ENCODE measurements around the gene C1QB. TPM values are rescaled to one million over a fixed set of nuclear protein-coding genes. Genes with fewer than 3 reads are reported as not detected.

The C1QB gene
- not detected for total RNA-seq
- polyA plus RNA-seq, result not detected

- H3K36me3 ChIP-seq (ENCODE audit: control insufficient read depth, insufficient read depth, low read length), result no peaks in the 10 kb centered on the region
- Mint-ChIP-seq H3K36me3 (no peaks in the 10 kb centered on the region), H3K27ac (no peak within 1 kb of the TSS), H3K27me3 (peaks cover 10% of the 10 kb centered on the region), H3K4me1 (no peaks in the 10 kb centered on the region), H3K4me3 (no peak within 1 kb of the TSS), H3K9me3 (peaks cover 0 to 1% (median 0%) of the 10 kb centered on the region in 7 donors)
- H3K27ac ChIP-seq (ENCODE audit: insufficient read depth, low read length, poor library complexity, severe bottlenecking), result no peak within 1 kb of the TSS
- ATAC-seq (ENCODE audit: low read depth in 2 of 2) (no peak), DNase-seq (no peak)
- no peaks in the 10 kb centered on the region for H3K27me3 ChIP-seq (ENCODE audit: control insufficient read depth, insufficient read depth, low read length)
- H3K4me3 ChIP-seq (ENCODE audit: low read depth, low read length), result no peak within 1 kb of the TSS
- H3K4me1 ChIP-seq (ENCODE audit: control insufficient read depth, insufficient read depth, low read length, poor library complexity, severe bottlenecking), result no peaks in the 10 kb centered on the region
- no peaks in the 10 kb centered on the region for H3K9me3 ChIP-seq (ENCODE audit: control insufficient read depth in 2 of 2, low read length in 2 of 2)
Measured at GRCh38 chr1:22652881-22653316, at the start of gene C1QB. TSS of gene C1QB (plus strand) at chr1:22653236. CDS start at chr1:22659463, 6,227 bp downstream.

- Histone ChIP-seq H3K4me3 (ENCODE audit: low read depth, low read length) (no peak overlapping the region), H3K27ac (ENCODE audit: insufficient read depth, low read length, poor library complexity, severe bottlenecking) (no peak overlapping the region), H3K36me3 (ENCODE audit: control insufficient read depth, insufficient read depth, low read length) (no peaks in the 10 kb centered on the region), H3K9me3 (ENCODE audit: control insufficient read depth in 2 of 2, low read length in 2 of 2) (no peaks in the 10 kb centered on the region), H3K27me3 (ENCODE audit: control insufficient read depth, insufficient read depth, low read length) (no peaks in the 10 kb centered on the region), H3K4me1 (ENCODE audit: control insufficient read depth, insufficient read depth, low read length, poor library complexity, severe bottlenecking) (no peaks in the 10 kb centered on the region)
- DNase-seq (no peak), ATAC-seq (ENCODE audit: low read depth in 2 of 2) (no peak)
- Mint-ChIP-seq H3K27me3 (peaks cover 25% of the 10 kb centered on the region), H3K36me3 (no peaks in the 10 kb centered on the region), H3K27ac (no peak overlapping the region), H3K4me3 (no peak overlapping the region), H3K4me1 (no peaks in the 10 kb centered on the region), H3K9me3 (no peaks in the 10 kb centered on the region)
Measured at GRCh38 chr1:22606161-22606560, 46.9 kb upstream of the C1QB start.

- no peak overlapping the region for H3K4me3 ChIP-seq (ENCODE audit: low read depth, low read length)
- H3K4me1 ChIP-seq (ENCODE audit: control insufficient read depth, insufficient read depth, low read length, poor library complexity, severe bottlenecking), result no peaks in the 10 kb centered on the region
- ATAC-seq (ENCODE audit: low read depth in 2 of 2), result no peak
- H3K27ac Mint-ChIP-seq, result no peak overlapping the region
- H3K9me3 Mint-ChIP-seq, result no peaks in the 10 kb centered on the region
- no peak overlapping the region for H3K27ac ChIP-seq (ENCODE audit: insufficient read depth, low read length, poor library complexity, severe bottlenecking)
- no peaks in the 10 kb centered on the region for H3K36me3 Mint-ChIP-seq
- H3K9me3 ChIP-seq (ENCODE audit: control insufficient read depth in 2 of 2, low read length in 2 of 2), result no peaks in the 10 kb centered on the region
- H3K27me3 ChIP-seq (ENCODE audit: control insufficient read depth, insufficient read depth, low read length), result no peaks in the 10 kb centered on the region
- no peaks in the 10 kb centered on the region for H3K4me1 Mint-ChIP-seq
- H3K4me3 Mint-ChIP-seq, result no peak overlapping the region
- H3K36me3 ChIP-seq (ENCODE audit: control insufficient read depth, insufficient read depth, low read length), result no peaks in the 10 kb centered on the region
- DNase-seq, result no peak
- peaks cover 25% of the 10 kb centered on the region for H3K27me3 Mint-ChIP-seq
Measured at GRCh38 chr1:22607154-22607553, 45.9 kb upstream of the C1QB start.

GRCh38 chr1:22608361-22608760 is 44.7 kb upstream of the C1QB start:
- Histone ChIP-seq H3K4me1 (ENCODE audit: control insufficient read depth, insufficient read depth, low read length, poor library complexity, severe bottlenecking) (no peaks in the 10 kb centered on the region), H3K9me3 (ENCODE audit: control insufficient read depth in 2 of 2, low read length in 2 of 2) (no peaks in the 10 kb centered on the region), H3K27ac (ENCODE audit: insufficient read depth, low read length, poor library complexity, severe bottlenecking) (no peak overlapping the region), H3K4me3 (ENCODE audit: low read depth, low read length) (no peak overlapping the region), H3K36me3 (ENCODE audit: control insufficient read depth, insufficient read depth, low read length) (no peaks in the 10 kb centered on the region), H3K27me3 (ENCODE audit: control insufficient read depth, insufficient read depth, low read length) (no peaks in the 10 kb centered on the region)
- Mint-ChIP-seq H3K4me1 (no peaks in the 10 kb centered on the region), H3K36me3 (no peaks in the 10 kb centered on the region), H3K9me3 (no peaks in the 10 kb centered on the region), H3K27me3 (peaks cover 25% of the 10 kb centered on the region), H3K4me3 (no peak overlapping the region), H3K27ac (no peak overlapping the region)
- ATAC-seq (ENCODE audit: low read depth in 2 of 2), result no peak
- DNase-seq, result no peak

GRCh38 chr1:22609291-22609690 is 43.7 kb upstream of the C1QB start:
- H3K9me3 ChIP-seq (ENCODE audit: control insufficient read depth in 2 of 2, low read length in 2 of 2), result no peaks in the 10 kb centered on the region
- Mint-ChIP-seq H3K4me3 (no peak overlapping the region), H3K27ac (no peak overlapping the region), H3K36me3 (no peaks in the 10 kb centered on the region), H3K27me3 (peaks cover 18% of the 10 kb centered on the region), H3K9me3 (no peaks in the 10 kb centered on the region), H3K4me1 (no peaks in the 10 kb centered on the region)
- no peaks in the 10 kb centered on the region for H3K36me3 ChIP-seq (ENCODE audit: control insufficient read depth, insufficient read depth, low read length)
- ATAC-seq (ENCODE audit: low read depth in 2 of 2), result no peak
- no peaks in the 10 kb centered on the region for H3K4me1 ChIP-seq (ENCODE audit: control insufficient read depth, insufficient read depth, low read length, poor library complexity, severe bottlenecking)
- no peak overlapping the region for H3K27ac ChIP-seq (ENCODE audit: insufficient read depth, low read length, poor library complexity, severe bottlenecking)
- no peak for DNase-seq
- no peaks in the 10 kb centered on the region for H3K27me3 ChIP-seq (ENCODE audit: control insufficient read depth, insufficient read depth, low read length)
- no peak overlapping the region for H3K4me3 ChIP-seq (ENCODE audit: low read depth, low read length)

- H3K36me3 Mint-ChIP-seq, result no peaks in the 10 kb centered on the region
Measured at GRCh38 chr1:22611530-22611947, 41.5 kb upstream of the C1QB start.

GRCh38 chr1:22612671-22613571 is 40.1 kb upstream of the C1QB start:
- no peaks in the 10 kb centered on the region for H3K9me3 Mint-ChIP-seq
- no peak for ATAC-seq (ENCODE audit: low read depth in 2 of 2)
- Histone ChIP-seq H3K27ac (ENCODE audit: insufficient read depth, low read length, poor library complexity, severe bottlenecking) (no peak overlapping the region), H3K9me3 (ENCODE audit: control insufficient read depth in 2 of 2, low read length in 2 of 2) (no peaks in the 10 kb centered on the region), H3K36me3 (ENCODE audit: control insufficient read depth, insufficient read depth, low read length) (no peaks in the 10 kb centered on the region), H3K27me3 (ENCODE audit: control insufficient read depth, insufficient read depth, low read length) (no peaks in the 10 kb centered on the region), H3K4me3 (ENCODE audit: low read depth, low read length) (no peak overlapping the region), H3K4me1 (ENCODE audit: control insufficient read depth, insufficient read depth, low read length, poor library complexity, severe bottlenecking) (no peaks in the 10 kb centered on the region)
- H3K4me1 Mint-ChIP-seq, result no peaks in the 10 kb centered on the region
- H3K4me3 Mint-ChIP-seq, result no peak overlapping the region
- peak overlapping the region in 1 of 3 donors; percentile 59 for H3K27ac Mint-ChIP-seq
- no peak for DNase-seq
- H3K36me3 Mint-ChIP-seq, result no peaks in the 10 kb centered on the region
- peaks cover 2% of the 10 kb centered on the region for H3K27me3 Mint-ChIP-seq

More at GRCh38 chr1:22611530-22611947, 41.5 kb upstream of the C1QB start:
- ATAC-seq (ENCODE audit: low read depth in 2 of 2) (no peak), DNase-seq (peak in 2 of 3 donors; percentile 10 to 25)
- no peaks in the 10 kb centered on the region for H3K4me1 Mint-ChIP-seq
- no peaks in the 10 kb centered on the region for H3K36me3 ChIP-seq (ENCODE audit: control insufficient read depth, insufficient read depth, low read length)
- H3K4me3 Mint-ChIP-seq, result no peak overlapping the region
- no peaks in the 10 kb centered on the region for H3K4me1 ChIP-seq (ENCODE audit: control insufficient read depth, insufficient read depth, low read length, poor library complexity, severe bottlenecking)
- H3K4me3 ChIP-seq (ENCODE audit: low read depth, low read length), result no peak overlapping the region
- H3K27me3 ChIP-seq (ENCODE audit: control insufficient read depth, insufficient read depth, low read length), result no peaks in the 10 kb centered on the region
- H3K27ac Mint-ChIP-seq, result no peak overlapping the region
- H3K9me3 Mint-ChIP-seq, result no peaks in the 10 kb centered on the region
- no peaks in the 10 kb centered on the region for H3K9me3 ChIP-seq (ENCODE audit: control insufficient read depth in 2 of 2, low read length in 2 of 2)
- no peak overlapping the region for H3K27ac ChIP-seq (ENCODE audit: insufficient read depth, low read length, poor library complexity, severe bottlenecking)
- peaks cover 8% of the 10 kb centered on the region for H3K27me3 Mint-ChIP-seq

GRCh38 chr1:22613572-22613918 is 39.5 kb upstream of the C1QB start:
- no peak for DNase-seq
- no peak overlapping the region for H3K4me3 Mint-ChIP-seq
- H3K4me1 ChIP-seq (ENCODE audit: control insufficient read depth, insufficient read depth, low read length, poor library complexity, severe bottlenecking), result no peaks in the 10 kb centered on the region
- no peak overlapping the region for H3K4me3 ChIP-seq (ENCODE audit: low read depth, low read length)
- no peaks in the 10 kb centered on the region for H3K36me3 ChIP-seq (ENCODE audit: control insufficient read depth, insufficient read depth, low read length)
- no peak overlapping the region for H3K27ac ChIP-seq (ENCODE audit: insufficient read depth, low read length, poor library complexity, severe bottlenecking)
- H3K36me3 Mint-ChIP-seq, result no peaks in the 10 kb centered on the region
- no peaks in the 10 kb centered on the region for H3K27me3 ChIP-seq (ENCODE audit: control insufficient read depth, insufficient read depth, low read length)
- H3K4me1 Mint-ChIP-seq, result no peaks in the 10 kb centered on the region
- H3K27ac Mint-ChIP-seq, result no peak overlapping the region
- no peaks in the 10 kb centered on the region for H3K27me3 Mint-ChIP-seq
- H3K9me3 ChIP-seq (ENCODE audit: control insufficient read depth in 2 of 2, low read length in 2 of 2), result no peaks in the 10 kb centered on the region
- no peak for ATAC-seq (ENCODE audit: low read depth in 2 of 2)
- no peaks in the 10 kb centered on the region for H3K9me3 Mint-ChIP-seq

All from CD4-positive, CD25-positive, alpha-beta regulatory T cell (primary cell).